ENCODE results near the gene ATP1A1. TPM values are rescaled to one million over a fixed set of nuclear protein-coding genes. Genes with fewer than 3 reads are reported as not detected.

ATP1A1 gene
- total RNA-seq (228 TPM), polyA plus RNA-seq (10 to 100 TPM; 52.4 to 63.8 (median 58.8) TPM)

DNA sequence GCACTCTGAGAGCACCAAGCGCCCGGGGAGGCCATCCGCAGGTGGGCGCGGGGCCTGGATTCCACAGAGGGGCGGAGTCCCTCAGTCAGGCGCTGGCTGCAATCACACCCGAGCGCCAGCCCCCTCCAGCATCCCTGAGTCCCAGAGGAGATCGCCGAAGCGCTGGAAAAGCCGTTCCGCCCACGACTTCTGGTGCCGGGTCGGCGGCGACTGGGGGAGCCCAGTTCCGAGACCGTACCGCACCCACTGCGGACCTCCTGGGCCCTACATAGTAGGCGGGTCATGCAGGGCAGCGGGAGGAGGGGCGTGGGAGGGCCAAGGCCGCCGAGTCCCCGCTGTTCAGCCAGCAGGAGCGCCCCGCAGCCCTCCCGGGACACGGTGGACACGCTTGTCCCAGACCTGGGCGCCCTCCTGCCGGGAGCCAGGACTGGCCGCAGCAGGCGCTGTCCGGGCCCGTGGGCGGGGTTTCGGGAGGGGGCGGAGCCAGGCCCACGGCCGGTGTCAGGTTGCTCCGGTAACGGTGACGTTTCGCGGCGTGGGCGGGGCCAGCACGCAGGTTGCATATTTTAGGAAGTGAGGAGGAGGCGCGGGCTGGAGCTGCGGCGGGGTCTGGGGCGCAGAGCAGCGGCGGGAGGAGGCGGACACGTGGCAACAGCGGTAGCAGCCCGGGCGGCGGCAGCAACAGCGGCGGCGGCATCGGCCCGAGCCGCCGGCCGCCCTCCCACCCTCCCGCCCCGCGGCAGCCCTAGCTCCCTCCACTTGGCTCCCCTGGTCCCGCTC lies at the start of gene ATP1A1:
Gene ATP1A1, plus strand, starts transcription at position 594 of the 780 bp plus-strand sequence. CDS start 268 bp downstream, outside the sequence.
- peak within 1 kb of the TSS; percentile 94 for H3K4me3 ChIP-seq (ENCODE audit: low read depth, low read length)
- H3K9me3 Mint-ChIP-seq, result no peaks in the 10 kb centered on the region
- no peaks in the 10 kb centered on the region for H3K36me3 ChIP-seq (ENCODE audit: control insufficient read depth, insufficient read depth, low read length)
- peak; percentile 95 for DNase-seq
- H3K4me1 ChIP-seq (ENCODE audit: control insufficient read depth, insufficient read depth, low read length, poor library complexity, severe bottlenecking), result peaks cover 38% of the 10 kb centered on the region
- H3K36me3 Mint-ChIP-seq, result no peaks in the 10 kb centered on the region
- H3K27ac ChIP-seq (ENCODE audit: insufficient read depth, low read length, poor library complexity, severe bottlenecking), result peak within 1 kb of the TSS; percentile 94
- H3K4me1 Mint-ChIP-seq, result peaks cover 4 to 41% (median 32%) of the 10 kb centered on the region in 4 donors
- H3K27me3 ChIP-seq (ENCODE audit: control insufficient read depth, insufficient read depth, low read length), result no peaks in the 10 kb centered on the region
- H3K27me3 Mint-ChIP-seq, result peaks cover 19% of the 10 kb centered on the region
- no peaks in the 10 kb centered on the region for H3K9me3 ChIP-seq (ENCODE audit: control insufficient read depth in 2 of 2, low read length in 2 of 2)
- peak within 1 kb of the TSS; percentile 96 to 98 (median 97) for H3K27ac Mint-ChIP-seq
- peak within 1 kb of the TSS; percentile 93 to 99 (median 98) for H3K4me3 Mint-ChIP-seq
- peak; percentile 73 to 78 for ATAC-seq (ENCODE audit: low read depth in 2 of 2)

DNA sequence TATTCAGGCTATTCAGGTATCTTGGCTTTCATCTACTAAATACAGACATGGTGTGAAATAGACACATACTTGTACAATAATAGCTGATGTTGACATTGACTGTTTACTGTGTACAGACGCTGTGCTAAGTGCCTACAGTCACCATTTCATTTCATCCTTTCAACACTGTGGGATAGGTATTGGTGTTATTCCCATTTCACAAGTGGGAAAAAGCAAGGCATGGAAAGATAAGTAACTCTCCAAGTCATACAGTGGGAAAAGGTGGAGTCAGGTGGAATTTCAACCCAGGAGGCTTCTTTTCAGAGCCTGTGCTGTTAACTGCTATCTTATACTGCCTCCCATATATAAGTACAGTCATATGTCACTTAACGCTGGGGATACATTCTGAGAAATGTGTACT lies 49.6 kb upstream of the ATP1A1 start:
- H3K4me1 ChIP-seq (ENCODE audit: control insufficient read depth, insufficient read depth, low read length, poor library complexity, severe bottlenecking), result peaks cover 73% of the 10 kb centered on the region
- H3K9me3 Mint-ChIP-seq, result no peaks in the 10 kb centered on the region
- ATAC-seq (ENCODE audit: low read depth in 2 of 2) (no peak), DNase-seq (no peak)
- peaks cover 8% of the 10 kb centered on the region for H3K27me3 Mint-ChIP-seq
- peak overlapping the region; percentile 77 for H3K27ac ChIP-seq (ENCODE audit: insufficient read depth, low read length, poor library complexity, severe bottlenecking)
- no peaks in the 10 kb centered on the region for H3K36me3 ChIP-seq (ENCODE audit: control insufficient read depth, insufficient read depth, low read length)
- no peaks in the 10 kb centered on the region for H3K27me3 ChIP-seq (ENCODE audit: control insufficient read depth, insufficient read depth, low read length)
- peak overlapping the region; percentile 56 for H3K4me3 ChIP-seq (ENCODE audit: low read depth, low read length)
- no peaks in the 10 kb centered on the region for H3K9me3 ChIP-seq (ENCODE audit: control insufficient read depth in 2 of 2, low read length in 2 of 2)
- H3K27ac Mint-ChIP-seq, result peak overlapping the region; percentile 93 to 97 (median 94)
- H3K4me1 Mint-ChIP-seq, result peaks cover 37 to 86% (median 63%) of the 10 kb centered on the region in 4 donors
- peaks cover 3% of the 10 kb centered on the region for H3K36me3 Mint-ChIP-seq
- H3K4me3 Mint-ChIP-seq, result peak overlapping the region in 3 of 4 donors; percentile 1 to 63 (median 30)

DNA sequence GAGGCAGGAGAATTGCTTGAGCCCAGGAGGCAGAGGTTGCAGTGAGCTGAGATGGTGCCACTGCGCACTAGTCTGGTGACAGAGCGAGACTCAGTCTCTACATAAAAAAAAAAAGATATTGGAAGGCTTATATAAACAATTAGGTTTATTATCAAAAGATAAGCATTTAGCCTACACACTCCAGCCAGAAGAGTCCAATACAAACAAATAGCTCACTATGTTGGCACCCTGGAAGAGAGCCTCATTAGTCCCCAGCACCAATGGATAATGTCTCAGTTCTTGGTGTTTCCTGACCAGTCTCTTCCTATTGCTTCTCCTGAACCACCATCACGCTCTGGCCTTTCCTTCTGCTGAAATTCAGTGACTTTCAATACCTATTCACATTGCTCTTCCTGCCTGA lies 48.6 kb upstream of the ATP1A1 start:
- Histone ChIP-seq H3K27me3 (ENCODE audit: control insufficient read depth, insufficient read depth, low read length) (no peaks in the 10 kb centered on the region), H3K4me3 (ENCODE audit: low read depth, low read length) (peak overlapping the region; percentile 82), H3K36me3 (ENCODE audit: control insufficient read depth, insufficient read depth, low read length) (no peaks in the 10 kb centered on the region), H3K9me3 (ENCODE audit: control insufficient read depth in 2 of 2, low read length in 2 of 2) (no peaks in the 10 kb centered on the region), H3K4me1 (ENCODE audit: control insufficient read depth, insufficient read depth, low read length, poor library complexity, severe bottlenecking) (peaks cover 73% of the 10 kb centered on the region), H3K27ac (ENCODE audit: insufficient read depth, low read length, poor library complexity, severe bottlenecking) (peak overlapping the region; percentile 77)
- Mint-ChIP-seq H3K27ac (peak overlapping the region; percentile 88 to 99 (median 95)), H3K4me3 (peak overlapping the region; percentile 72 to 82 (median 76)), H3K9me3 (no peaks in the 10 kb centered on the region), H3K27me3 (no peaks in the 10 kb centered on the region), H3K4me1 (peaks cover 33 to 88% (median 69%) of the 10 kb centered on the region in 4 donors), H3K36me3 (peaks cover 3% of the 10 kb centered on the region)
- DNase-seq (no peak), ATAC-seq (ENCODE audit: low read depth in 2 of 2) (no peak)

DNA sequence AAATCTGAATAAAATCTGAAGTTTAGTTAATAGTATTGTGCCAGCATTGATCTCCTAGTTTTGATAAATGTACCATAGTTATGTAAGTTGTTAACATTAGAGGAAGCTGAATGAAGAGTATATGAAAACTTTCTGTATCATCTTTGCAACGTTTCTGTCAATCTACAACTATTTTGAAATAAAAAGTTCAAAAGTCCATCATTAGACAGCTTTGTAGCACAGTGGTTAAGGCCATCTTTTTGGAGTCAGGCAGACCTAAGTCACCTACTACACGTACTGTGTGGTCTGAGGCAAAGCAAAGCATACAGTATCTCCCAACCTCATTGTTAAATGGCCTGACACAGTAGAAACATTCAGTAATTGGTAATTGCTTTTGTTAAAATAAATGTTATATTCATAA lies 47.9 kb upstream of the ATP1A1 start:
- H3K4me1 ChIP-seq (ENCODE audit: control insufficient read depth, insufficient read depth, low read length, poor library complexity, severe bottlenecking), result peaks cover 73% of the 10 kb centered on the region
- Mint-ChIP-seq H3K9me3 (no peaks in the 10 kb centered on the region), H3K4me1 (peaks cover 31 to 91% (median 71%) of the 10 kb centered on the region in 4 donors), H3K27ac (peak overlapping the region; percentile 88 to 99 (median 95)), H3K27me3 (peaks cover 4% of the 10 kb centered on the region), H3K36me3 (peaks cover 3% of the 10 kb centered on the region), H3K4me3 (peak overlapping the region; percentile 72 to 82 (median 76))
- no peaks in the 10 kb centered on the region for H3K9me3 ChIP-seq (ENCODE audit: control insufficient read depth in 2 of 2, low read length in 2 of 2)
- H3K36me3 ChIP-seq (ENCODE audit: control insufficient read depth, insufficient read depth, low read length), result no peaks in the 10 kb centered on the region
- H3K4me3 ChIP-seq (ENCODE audit: low read depth, low read length), result peak overlapping the region; percentile 82
- H3K27me3 ChIP-seq (ENCODE audit: control insufficient read depth, insufficient read depth, low read length), result no peaks in the 10 kb centered on the region
- ATAC-seq (ENCODE audit: low read depth in 2 of 2) (no peak), DNase-seq (peak in 1 of 3 donors; percentile 36)
- peak overlapping the region; percentile 77 for H3K27ac ChIP-seq (ENCODE audit: insufficient read depth, low read length, poor library complexity, severe bottlenecking)

DNA sequence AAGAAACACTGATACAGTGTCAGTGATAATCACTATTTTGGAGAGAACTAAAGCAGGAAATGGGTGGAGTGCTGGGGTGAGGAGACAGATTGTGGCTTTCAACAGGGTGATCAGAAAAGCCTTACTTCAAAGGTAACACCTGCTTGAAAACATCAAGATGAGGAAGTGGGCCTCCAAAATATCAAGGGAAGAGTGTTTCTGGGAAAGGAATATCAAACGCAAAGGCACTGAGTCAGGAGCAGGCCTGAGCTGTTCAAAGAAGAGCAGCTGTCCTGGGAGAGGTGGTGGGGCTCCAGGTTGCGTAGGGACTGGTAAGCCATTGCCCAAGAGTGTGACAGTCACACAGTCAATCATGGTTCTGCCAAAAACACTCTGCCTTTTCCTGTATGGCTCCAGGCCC lies 47.1 kb upstream of the ATP1A1 start:
- H3K4me1 Mint-ChIP-seq, result peaks cover 31 to 93% (median 70%) of the 10 kb centered on the region in 4 donors
- H3K27me3 ChIP-seq (ENCODE audit: control insufficient read depth, insufficient read depth, low read length), result no peaks in the 10 kb centered on the region
- peak overlapping the region; percentile 77 for H3K27ac ChIP-seq (ENCODE audit: insufficient read depth, low read length, poor library complexity, severe bottlenecking)
- H3K9me3 Mint-ChIP-seq, result no peaks in the 10 kb centered on the region
- H3K36me3 Mint-ChIP-seq, result peaks cover 3% of the 10 kb centered on the region
- H3K4me3 ChIP-seq (ENCODE audit: low read depth, low read length), result peak overlapping the region; percentile 82
- DNase-seq, result peak; percentile 13 to 91 (median 71)
- peaks cover 4% of the 10 kb centered on the region for H3K27me3 Mint-ChIP-seq
- ATAC-seq (ENCODE audit: low read depth in 2 of 2), result peak; percentile 93 to 94
- H3K4me1 ChIP-seq (ENCODE audit: control insufficient read depth, insufficient read depth, low read length, poor library complexity, severe bottlenecking), result peaks cover 72% of the 10 kb centered on the region
- no peaks in the 10 kb centered on the region for H3K36me3 ChIP-seq (ENCODE audit: control insufficient read depth, insufficient read depth, low read length)
- H3K27ac Mint-ChIP-seq, result peak overlapping the region; percentile 88 to 98 (median 94)
- peak overlapping the region; percentile 9 to 80 (median 70) for H3K4me3 Mint-ChIP-seq
- no peaks in the 10 kb centered on the region for H3K9me3 ChIP-seq (ENCODE audit: control insufficient read depth in 2 of 2, low read length in 2 of 2)

DNA sequence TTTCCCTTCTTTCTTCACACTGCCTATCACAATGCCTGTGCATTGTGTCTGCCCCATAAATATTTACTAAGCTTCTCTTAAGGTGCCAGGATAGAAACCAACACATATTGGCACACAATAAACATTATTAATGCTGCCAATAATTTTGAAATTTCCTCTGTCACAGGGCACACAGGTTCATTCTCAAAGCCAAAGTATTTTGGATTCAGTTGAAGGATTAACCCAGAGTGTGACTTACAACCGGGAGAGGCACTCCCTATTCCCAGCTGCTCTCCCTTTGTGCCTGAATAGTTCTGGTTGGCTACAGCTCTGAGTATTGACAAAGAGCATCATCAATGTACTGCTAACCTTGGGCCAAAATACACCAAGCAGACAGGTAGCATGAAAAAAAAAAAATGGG lies 46.6 kb upstream of the ATP1A1 start:
- Histone ChIP-seq H3K4me3 (ENCODE audit: low read depth, low read length) (peak overlapping the region; percentile 82), H3K36me3 (ENCODE audit: control insufficient read depth, insufficient read depth, low read length) (no peaks in the 10 kb centered on the region), H3K27me3 (ENCODE audit: control insufficient read depth, insufficient read depth, low read length) (no peaks in the 10 kb centered on the region), H3K4me1 (ENCODE audit: control insufficient read depth, insufficient read depth, low read length, poor library complexity, severe bottlenecking) (peaks cover 67% of the 10 kb centered on the region), H3K9me3 (ENCODE audit: control insufficient read depth in 2 of 2, low read length in 2 of 2) (no peaks in the 10 kb centered on the region), H3K27ac (ENCODE audit: insufficient read depth, low read length, poor library complexity, severe bottlenecking) (peak overlapping the region; percentile 77)
- Mint-ChIP-seq H3K4me1 (peaks cover 26 to 88% (median 64%) of the 10 kb centered on the region in 4 donors), H3K36me3 (peaks cover 3% of the 10 kb centered on the region), H3K27ac (peak overlapping the region; percentile 88 to 98 (median 94)), H3K27me3 (peaks cover 4% of the 10 kb centered on the region), H3K9me3 (no peaks in the 10 kb centered on the region), H3K4me3 (peak overlapping the region; percentile 9 to 80 (median 70))
- DNase-seq (no peak), ATAC-seq (ENCODE audit: low read depth in 2 of 2) (peak in 1 of 2 donors; percentile 1)

DNA sequence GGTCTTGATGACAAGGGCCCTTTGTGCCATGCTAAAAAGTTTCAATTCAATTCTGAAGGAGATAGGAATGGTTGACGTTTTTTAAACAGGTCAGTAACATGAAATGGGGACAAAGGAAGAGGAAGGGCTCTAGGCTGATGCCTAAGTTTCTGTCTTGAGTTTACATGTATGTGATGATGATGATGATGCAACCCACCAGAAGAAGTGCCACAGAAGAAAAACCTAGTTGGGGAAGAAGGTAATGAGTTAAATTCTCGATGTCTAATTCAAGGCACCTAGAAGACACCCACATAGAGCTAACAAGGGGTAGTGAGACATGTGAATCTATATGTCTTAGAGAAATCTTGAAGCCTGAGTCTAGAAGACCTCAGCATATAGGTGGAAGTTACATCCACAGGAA lies 44.4 kb upstream of the ATP1A1 start:
- DNase-seq (no peak), ATAC-seq (ENCODE audit: low read depth in 2 of 2) (no peak)
- peaks cover 17 to 85% (median 51%) of the 10 kb centered on the region in 4 donors for H3K4me1 Mint-ChIP-seq
- Histone ChIP-seq H3K9me3 (ENCODE audit: control insufficient read depth in 2 of 2, low read length in 2 of 2) (no peaks in the 10 kb centered on the region), H3K4me1 (ENCODE audit: control insufficient read depth, insufficient read depth, low read length, poor library complexity, severe bottlenecking) (peaks cover 45% of the 10 kb centered on the region), H3K36me3 (ENCODE audit: control insufficient read depth, insufficient read depth, low read length) (no peaks in the 10 kb centered on the region), H3K27ac (ENCODE audit: insufficient read depth, low read length, poor library complexity, severe bottlenecking) (no peak overlapping the region), H3K4me3 (ENCODE audit: low read depth, low read length) (no peak overlapping the region), H3K27me3 (ENCODE audit: control insufficient read depth, insufficient read depth, low read length) (no peaks in the 10 kb centered on the region)
- peaks cover 8% of the 10 kb centered on the region for H3K27me3 Mint-ChIP-seq
- no peak overlapping the region for H3K4me3 Mint-ChIP-seq
- peak overlapping the region; percentile 7 to 67 (median 45) for H3K27ac Mint-ChIP-seq
- H3K9me3 Mint-ChIP-seq, result no peaks in the 10 kb centered on the region
- H3K36me3 Mint-ChIP-seq, result peaks cover 3% of the 10 kb centered on the region
